Endothelial cell of umbilical vein (primary cell): ENCODE measurements around the gene COL4A1. TPM values are rescaled to one million over a fixed set of nuclear protein-coding genes. Genes with fewer than 3 reads are reported as not detected.

ENCODE experiments used
- BruUV-seq: library from RNA; stranded (reverse); fragments of 400-500 nt; replicated peaks from 2 replicates; lab custom pipeline; 2021; lab: Mats Ljungman, UMichigan
- CTCF ChIA-PET: fragments of 300-600, 350-600 bp; sonication (Branson Sonifier 250); formaldehyde crosslinking; loops from one replicate; lab custom pipeline; 2021; ENCODE audit warnings: antibody characterized with exemption, inconsistent platforms; lab: Charles Lee
- POLR2A ChIA-PET: fragments of 300-600, 350-600 bp; sonication (Branson Sonifier 250); formaldehyde crosslinking; loops from one replicate; lab custom pipeline; 2021; ENCODE audit warnings: antibody characterized with exemption, inconsistent platforms; lab: Charles Lee
- DNase-seq: peaks from one replicate; pipeline ENCODE4 v3.0.0-alpha.2; 2011; ENCODE audit warnings: low read depth, low spot score
- FAIRE-seq: peaks from 2 replicates; lab custom pipeline; 2011; peaks lifted over from hg19 to GRCh38; lab: Jason Lieb, UNC
- H2AFZ ChIP-seq: 2 replicates; pipeline ENCODE4 v1.6.0; 2012; ENCODE audit warnings: low read depth, low read length, control low read depth, inconsistent platforms
- H3K27ac ChIP-seq: 2 replicates; pipeline ENCODE4 v1.5.1; 2011; ENCODE audit warnings: low read depth, mild to moderate bottlenecking, control low read depth, low read length, moderate library complexity; ENCODE audit not compliant: insufficient read depth
- H3K27me3 ChIP-seq, 2 experiments: 2 replicates each; pipeline versions ENCODE4 v1.6.0 to v1.6.1; 2011; ENCODE audit warnings: low read length in 2 of 2, mixed read lengths in 1 of 2; ENCODE audit not compliant: control insufficient read depth in 2 of 2, insufficient read depth in 2 of 2
- H3K36me3 ChIP-seq, 2 experiments: 2 replicates in 1 of 2; 3 replicates in 1 of 2; pipeline ENCODE4 v1.5.1; 2011; ENCODE audit warnings: low read length in 2 of 2, mild to moderate bottlenecking in 1 of 2, moderate library complexity in 1 of 2; ENCODE audit not compliant: control insufficient read depth in 2 of 2, insufficient read depth in 2 of 2; ENCODE audit errors: extremely low read depth in 1 of 2
- H3K4me1 ChIP-seq: 3 replicates; pipeline ENCODE4 v1.5.1; 2011; ENCODE audit warnings: mild to moderate bottlenecking, low read length; ENCODE audit not compliant: control insufficient read depth, insufficient read depth; ENCODE audit errors: extremely low read depth
- H3K4me2 ChIP-seq: 2 replicates; pipeline ENCODE4 v1.6.1; 2011; ENCODE audit warnings: low read length, control low read depth, mixed read lengths; ENCODE audit not compliant: insufficient read depth
- H3K4me3 ChIP-seq, 3 experiments: fragments of 200-600 bp in 1 of 3; sonication (generic), shearing (Covaris generic) in 1 of 3; replicated peaks in 1 of 3; 2 replicates each; pipeline ENCODE4 v1.5.1; 2011 to 2016; ENCODE audit warnings: control low read depth in 3 of 3, low read length in 3 of 3, mild to moderate bottlenecking in 2 of 3, inconsistent platforms in 1 of 3, low read depth in 1 of 3, moderate library complexity in 1 of 3; ENCODE audit not compliant: insufficient read depth in 1 of 3
- H3K79me2 ChIP-seq: 2 replicates; pipeline ENCODE4 v1.6.0; 2012; ENCODE audit warnings: low read length, inconsistent platforms; ENCODE audit not compliant: control insufficient read depth, insufficient read depth
- H3K9ac ChIP-seq: replicated peaks from 2 replicates; pipeline ENCODE3; 2011; ENCODE audit warnings: low read length, control low read depth; ENCODE audit not compliant: insufficient read depth; ENCODE audit errors: extremely low read depth
- H3K9me1 ChIP-seq: replicated peaks from 3 replicates; pipeline ENCODE4 v1.6.0; 2011; ENCODE audit warnings: mild to moderate bottlenecking, low read length; ENCODE audit not compliant: control insufficient read depth, insufficient read depth; ENCODE audit errors: extremely low read depth
- H3K9me3 ChIP-seq: replicated peaks from 2 replicates; pipeline ENCODE4 v1.5.1; 2012; ENCODE audit warnings: low read length, inconsistent platforms; ENCODE audit not compliant: control insufficient read depth, insufficient read depth
- H4K20me1 ChIP-seq: replicated peaks from 2 replicates; pipeline ENCODE3; 2011; ENCODE audit warnings: mild to moderate bottlenecking, low read length; ENCODE audit not compliant: control insufficient read depth, insufficient read depth; ENCODE audit errors: extremely low read depth
- CTCF ChIP-seq, 2 donors: IDR thresholded peaks; 1 replicate in 1 of 2; 2 replicates in 1 of 2; pipeline ENCODE4 v1.5.1; 2011; ENCODE audit warnings: low read length in 2 of 2, mild to moderate bottlenecking in 2 of 2, moderate library complexity in 2 of 2, control low read depth in 1 of 2, inconsistent platforms in 1 of 2, low read depth in 1 of 2; ENCODE audit not compliant: insufficient read depth in 1 of 2; ENCODE audit errors: extremely low read depth in 1 of 2
- EZH2 ChIP-seq: IDR thresholded peaks from 2 replicates; pipeline ENCODE4 v1.6.1; 2012; ENCODE audit warnings: borderline replicate concordance, low read depth, mild to moderate bottlenecking, moderate library complexity, low read length, inconsistent platforms; ENCODE audit not compliant: severe bottlenecking
- FOS ChIP-seq: IDR thresholded peaks from 2 replicates; pipeline ENCODE4 v1.6.1; 2011; ENCODE audit warnings: mild to moderate bottlenecking, low read length, moderate library complexity, borderline replicate concordance; ENCODE audit not compliant: insufficient read depth
- GATA2 ChIP-seq: IDR thresholded peaks from 2 replicates; pipeline ENCODE4 v1.7.0; 2011; ENCODE audit warnings: low read depth, mild to moderate bottlenecking, moderate library complexity, mixed read lengths, low read length; ENCODE audit not compliant: insufficient read length, insufficient read depth
- JUN ChIP-seq: IDR thresholded peaks from 2 replicates; pipeline ENCODE4 v1.6.1; 2011; ENCODE audit warnings: borderline replicate concordance, low read depth; ENCODE audit not compliant: insufficient read length, insufficient read depth
- MYC ChIP-seq: IDR thresholded peaks from one replicate; pipeline ENCODE4 v1.6.1; 2011; ENCODE audit warnings: mild to moderate bottlenecking, low read depth, low read length
- POLR2A ChIP-seq: IDR thresholded peaks from 2 replicates; pipeline ENCODE4 v1.6.1; 2012; ENCODE audit warnings: low read depth, mild to moderate bottlenecking, control low read depth, low read length
- POLR2AphosphoS5 ChIP-seq: IDR thresholded peaks from 2 replicates; pipeline ENCODE4 v1.6.1; 2012; ENCODE audit warnings: low read depth, mild to moderate bottlenecking, control low read depth, low read length, moderate library complexity; ENCODE audit not compliant: insufficient read depth
- dilution Hi-C: fragments of 300-500 bp; cut with MboI; formaldehyde crosslinking; loops from one replicate; pipeline ENCODE4 v1.15.0; 2019; ENCODE audit warnings: low sequenced_read_pairs; ENCODE audit not compliant: extremely low pct_ligation_motif_present
- intact Hi-C: fragments of 100-400 bp; cut with micrococcal nuclease; formaldehyde crosslinking; loops from one replicate; pipeline ENCODE4 v1.10.0; 2022
- polyA plus RNA-seq, 4 experiments: library from polyadenylated mRNA; depleted of rRNA in 3 of 4; stranded (reverse) in 3 of 4; unstranded in 1 of 4; fragments of >200 nt; gene quantifications; 2 replicates each; pipeline versions ENCODE4 v1.2.1 to v1.2.3, GENCODE V29; 2011 to 2012; ENCODE audit warnings: missing spikeins in 1 of 4
- total RNA-seq: library from RNA; stranded (reverse); gene quantifications from 2 replicates; pipeline ENCODE4 v1.2.3, GENCODE V29; 2021
- TF ChIP-seq, protein P1 (sequence below): IDR thresholded peaks from 2 replicates; pipeline ENCODE4 v1.6.1; 2011; ENCODE audit not compliant: insufficient read depth, insufficient read length

COL4A1 gene
- total and polyA plus RNA-seq, 2 donors (not counting 3 experiments of a cell fraction or from before 2014, with no cell fraction given) = 384 to 1,119 TPM

DNA sequence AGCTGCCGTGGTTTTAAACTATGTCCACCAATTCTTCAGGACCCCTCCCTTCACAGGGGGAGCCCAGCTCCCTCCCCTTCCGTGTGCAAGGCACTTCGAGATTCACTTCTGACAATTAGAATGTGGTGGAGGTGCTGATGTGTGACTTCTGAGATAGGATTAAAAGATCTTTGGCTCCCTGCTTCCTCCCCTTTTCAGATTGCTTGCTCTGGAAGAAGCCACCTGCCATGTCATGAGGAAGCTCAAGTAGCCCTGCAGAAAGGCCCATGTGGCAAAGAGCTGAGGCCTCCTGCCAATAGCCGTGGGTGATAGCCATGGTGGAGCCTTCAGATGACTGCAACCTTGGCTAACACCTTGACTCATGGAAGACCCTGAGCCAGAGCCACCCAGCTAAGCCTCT lies 204.9 kb downstream of the COL4A1 start:
- ChIA-PET CTCF (no interaction called here), POLR2A (no interaction called here)
- no peak for TF ChIP-seq FOS
- TF ChIP-seq, protein P1, sequence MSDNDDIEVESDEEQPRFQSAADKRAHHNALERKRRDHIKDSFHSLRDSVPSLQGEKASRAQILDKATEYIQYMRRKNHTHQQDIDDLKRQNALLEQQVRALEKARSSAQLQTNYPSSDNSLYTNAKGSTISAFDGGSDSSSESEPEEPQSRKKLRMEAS = no peak
- no peak for TF ChIP-seq POLR2AphosphoS5
- no peak for TF ChIP-seq MYC
- TF ChIP-seq CTCF (IDR thresholded peaks at IDR 0.05; ENCODE audit: extremely low read depth in 1 of 2, insufficient read depth in 1 of 2, low read depth in 1 of 2, low read length in 2 of 2) = no peak
- no peak for TF ChIP-seq GATA2
- TF ChIP-seq JUN = no peak
- TF ChIP-seq EZH2 = no peak
- no peak for TF ChIP-seq POLR2A
- no peak overlapping the region for H2AFZ ChIP-seq
- no peak for DNase-seq
- H3K4me1 ChIP-seq = no peaks in the 10 kb centered on the region
- H3K9me3 ChIP-seq = no peaks in the 10 kb centered on the region
- intact Hi-C loops (no loop called here), dilution Hi-C loops (no loop called here)
- no peaks in the 10 kb centered on the region for H3K79me2 ChIP-seq
- H3K27ac ChIP-seq = no peak overlapping the region
- H3K4me3 ChIP-seq = no peak overlapping the region
- no peaks in the 10 kb centered on the region for H3K36me3 ChIP-seq
- no peak overlapping the region for H3K9ac ChIP-seq
- no TSS peak for BruUV-seq
- no peaks in the 10 kb centered on the region for H3K9me1 ChIP-seq
- no peak overlapping the region for H3K4me2 ChIP-seq
- H4K20me1 ChIP-seq = no peaks in the 10 kb centered on the region
- no peak for FAIRE-seq
- no peaks in the 10 kb centered on the region for H3K27me3 ChIP-seq
